Glutamatergic neuron (in vitro differentiated cells): ENCODE data around the gene DNAJB2. TPM values are rescaled to one million over a fixed set of nuclear protein-coding genes. Genes with fewer than 3 reads are reported as not detected.
"Not testable (repeated sequence)": the region's sequence is repeated elsewhere in the genome, so short reads cannot be mapped to it uniquely, and the experiment has no call there.

Source experiments
- DNase-seq: peaks from one replicate; pipeline ENCODE4 v3.0.0; 2022
- H3K27ac Mint-ChIP-seq: one replicate; pipeline ENCODE4 v1.8.0; 2020; ENCODE audit warnings: mild to moderate bottlenecking, mixed read lengths, inconsistent platforms; ENCODE audit not compliant: unreplicated experiment
- H3K27me3 Mint-ChIP-seq: one replicate; pipeline ENCODE4 v1.8.0; 2020; ENCODE audit warnings: mild to moderate bottlenecking, moderate library complexity, mixed read lengths, inconsistent platforms; ENCODE audit not compliant: unreplicated experiment
- H3K36me3 Mint-ChIP-seq: one replicate; pipeline ENCODE4 v1.8.0; 2020; ENCODE audit warnings: mild to moderate bottlenecking, mixed read lengths, inconsistent platforms; ENCODE audit not compliant: unreplicated experiment
- H3K4me1 Mint-ChIP-seq: one replicate; pipeline ENCODE4 v1.8.0; 2020; ENCODE audit warnings: mild to moderate bottlenecking, low read depth, mixed read lengths, inconsistent platforms; ENCODE audit not compliant: unreplicated experiment
- H3K4me3 Mint-ChIP-seq: one replicate; pipeline ENCODE4 v1.8.0; 2020; ENCODE audit warnings: mild to moderate bottlenecking, mixed read lengths, inconsistent platforms; ENCODE audit not compliant: unreplicated experiment
- H3K9me3 Mint-ChIP-seq: one replicate; pipeline ENCODE4 v1.8.0; 2020; ENCODE audit warnings: mild to moderate bottlenecking, moderate library complexity, mixed read lengths, inconsistent platforms; ENCODE audit not compliant: unreplicated experiment
- CTCF ChIP-seq: fragments of 200-600 bp; sonication (generic); IDR thresholded peaks from one replicate; pipeline ENCODE4 v1.5.0; 2021; ENCODE audit not compliant: partially characterized antibody, unreplicated experiment
- total RNA-seq: library from RNA; stranded (reverse); fragmentation: NEBNext Ultra II Directional; extraction: Animal tissue kit (Norgen Biotek cat#: 25700); gene quantifications from one replicate; pipeline ENCODE4 v1.2.1, GENCODE V29; 2021; ENCODE audit not compliant: unreplicated experiment

Gene DNAJB2
- total RNA-seq, 1 donor from 2014 or later = 124 TPM

DNA sequence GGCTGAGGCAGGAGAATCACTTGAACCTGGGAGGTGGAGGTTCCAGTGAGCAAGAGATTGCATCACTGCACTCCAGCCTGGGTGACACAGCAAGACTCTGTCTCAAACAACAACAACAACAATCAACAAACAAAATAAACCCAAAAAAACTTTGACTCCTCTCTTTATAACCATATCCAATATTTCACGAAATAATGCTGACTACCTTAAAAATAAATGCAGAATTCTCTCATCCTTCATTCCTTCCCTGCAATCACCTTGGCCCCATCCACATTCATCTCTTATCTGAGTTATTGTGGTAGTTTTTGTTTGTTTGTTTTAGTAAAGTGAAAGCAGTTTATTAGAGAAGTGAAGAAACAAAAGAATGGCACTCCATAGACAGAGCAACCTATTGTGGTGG is 26.9 kb downstream of the DNAJB2 start:
- H3K9me3 Mint-ChIP-seq = peaks cover 5% of the 10 kb centered on the region
- H3K27me3 Mint-ChIP-seq = peaks cover 3% of the 10 kb centered on the region
- H3K4me1 Mint-ChIP-seq = peaks cover 6% of the 10 kb centered on the region
- DNase-seq = no peak
- H3K4me3 Mint-ChIP-seq = peak overlapping the region; percentile 31
- peaks cover 12% of the 10 kb centered on the region for H3K36me3 Mint-ChIP-seq
- H3K27ac Mint-ChIP-seq = no peak overlapping the region
- TF ChIP-seq CTCF = no peak

DNA sequence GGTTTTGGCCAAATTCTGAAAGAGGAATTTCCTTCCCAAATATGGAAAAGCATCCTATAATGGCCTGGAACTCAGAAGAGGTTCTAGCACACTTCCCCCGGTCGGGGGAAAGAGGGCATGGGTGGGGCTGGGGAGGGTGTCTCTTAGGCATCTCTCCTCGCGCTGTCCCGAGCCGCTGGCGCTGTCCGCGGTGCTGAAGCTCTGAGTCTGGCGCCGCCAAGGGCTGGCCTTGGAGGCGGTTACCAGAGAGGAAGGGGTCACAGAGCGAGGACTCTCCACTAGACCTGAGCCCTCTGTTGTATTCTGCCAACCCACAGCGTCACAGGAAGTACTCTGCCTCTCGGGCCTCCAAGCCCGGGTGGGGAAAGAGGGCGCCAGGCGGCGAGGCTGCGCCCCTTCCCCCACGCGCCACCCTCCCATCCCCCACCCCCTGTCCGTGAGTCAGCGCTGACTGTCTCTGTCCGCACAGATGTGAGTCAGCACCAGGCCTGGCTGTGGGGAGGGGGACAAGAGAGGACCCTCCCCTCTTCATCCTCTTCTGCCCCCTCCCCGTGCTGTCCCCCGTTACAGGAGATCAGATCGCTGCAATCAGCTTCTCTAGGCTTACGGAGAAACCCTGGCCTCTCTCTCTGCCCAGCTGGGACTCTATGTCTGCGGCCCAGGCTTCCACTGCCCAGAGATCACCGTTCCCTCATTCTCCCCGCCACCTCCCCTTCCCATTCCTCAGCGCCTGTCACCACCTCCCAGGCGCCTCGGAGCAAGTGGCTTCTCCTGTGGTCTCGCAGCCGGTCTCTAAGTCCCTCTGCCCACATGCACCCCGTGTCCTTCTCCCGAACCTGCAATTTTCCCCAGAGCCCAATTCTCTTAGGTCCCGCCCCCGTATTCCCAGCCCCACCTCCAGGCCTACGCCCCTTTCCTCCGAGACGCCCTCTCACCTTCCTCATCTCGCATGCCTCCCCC is 29.3 kb downstream of the DNAJB2 start:
- H3K36me3 Mint-ChIP-seq = peaks cover 2% of the 10 kb centered on the region
- H3K4me1 Mint-ChIP-seq = peaks cover 6% of the 10 kb centered on the region
- peaks cover 5% of the 10 kb centered on the region for H3K9me3 Mint-ChIP-seq
- H3K27ac Mint-ChIP-seq = peak overlapping the region; percentile 96
- DNase-seq = peak; percentile 70
- no peak for TF ChIP-seq CTCF
- peak overlapping the region; percentile 96 for H3K4me3 Mint-ChIP-seq
- peaks cover 3% of the 10 kb centered on the region for H3K27me3 Mint-ChIP-seq

DNA sequence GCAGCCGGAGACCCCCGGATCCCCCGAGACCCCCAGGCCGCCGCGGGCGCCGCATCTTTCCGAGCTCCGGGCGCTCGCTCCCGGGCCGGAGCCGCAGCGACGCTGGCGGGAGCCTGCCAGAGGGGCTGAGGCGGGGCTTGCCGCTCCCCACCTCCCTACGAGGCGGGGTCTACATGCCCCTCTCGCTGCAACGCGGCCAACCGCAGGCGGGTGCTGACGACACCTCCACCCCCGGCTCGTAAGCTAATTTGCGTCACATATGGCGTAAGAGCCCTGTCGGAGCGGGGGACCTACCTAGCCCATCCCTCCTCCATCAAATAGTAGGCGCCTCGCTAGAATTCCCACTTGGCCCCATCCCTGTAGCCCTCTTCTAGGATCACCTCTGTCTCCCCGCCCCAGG is 30.1 kb downstream of the DNAJB2 start, which contains the start of gene PTPRN:
Gene PTPRN (minus strand): TSS at position 124 of the 400 bp plus-strand sequence. CDS start 69 bp downstream, at position 55.
- peaks cover 6% of the 10 kb centered on the region for H3K4me1 Mint-ChIP-seq
- no peaks in the 10 kb centered on the region for H3K36me3 Mint-ChIP-seq
- peaks cover 3% of the 10 kb centered on the region for H3K27me3 Mint-ChIP-seq
- peak; percentile 81 for DNase-seq
- peak within 1 kb of the TSS; percentile 96 for H3K4me3 Mint-ChIP-seq
- no peak for TF ChIP-seq CTCF
- peak within 1 kb of the TSS; percentile 96 for H3K27ac Mint-ChIP-seq
- peaks cover 5% of the 10 kb centered on the region for H3K9me3 Mint-ChIP-seq

- H3K27me3 Mint-ChIP-seq, H3K4me1 Mint-ChIP-seq, H3K27ac Mint-ChIP-seq: not testable (repeated sequence)
Measured at GRCh38 chr2:219312683-219313263, 33.6 kb downstream of the DNAJB2 start.

DNA sequence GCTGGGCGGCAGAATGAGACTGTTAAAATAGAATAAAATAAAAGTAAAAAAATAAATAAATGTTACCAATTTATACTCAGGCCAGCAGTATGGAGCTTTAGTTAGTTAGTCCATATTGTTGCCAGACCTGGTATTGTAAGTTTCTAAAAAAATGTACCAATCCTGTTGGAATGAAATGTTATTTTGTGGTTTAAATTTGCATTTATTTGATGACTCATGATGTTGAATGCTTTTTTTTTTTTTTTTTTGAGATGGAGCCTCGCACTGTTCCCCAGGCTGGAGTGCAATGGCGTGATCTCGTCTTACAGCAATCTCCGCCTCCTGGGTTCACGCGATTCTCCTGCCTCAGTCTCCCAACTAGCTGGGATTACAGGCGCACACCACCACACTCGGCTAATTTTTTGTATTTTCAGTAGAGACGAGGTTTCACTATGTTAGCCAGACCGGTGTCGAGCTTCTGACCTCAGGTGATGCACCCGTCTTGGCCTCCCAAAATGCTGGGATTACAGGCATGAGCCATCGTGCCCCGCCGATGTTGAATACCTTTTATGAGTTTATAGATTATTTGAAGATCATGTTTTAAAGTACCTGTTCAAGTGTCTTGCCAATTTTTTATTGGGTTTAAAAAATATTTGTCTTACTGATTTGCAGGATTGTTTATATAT is 35.8 kb downstream of the DNAJB2 start:
- DNase-seq = no peak
- H3K4me3 Mint-ChIP-seq = no peak overlapping the region
- H3K27me3 Mint-ChIP-seq = no peaks in the 10 kb centered on the region
- no peak for TF ChIP-seq CTCF
- H3K9me3 Mint-ChIP-seq = no peaks in the 10 kb centered on the region
- H3K36me3 Mint-ChIP-seq = no peaks in the 10 kb centered on the region
- no peaks in the 10 kb centered on the region for H3K4me1 Mint-ChIP-seq
- H3K27ac Mint-ChIP-seq = no peak overlapping the region

More at GRCh38 chr2:219312683-219313263, 33.6 kb downstream of the DNAJB2 start:
- not testable (repeated sequence) for H3K36me3 Mint-ChIP-seq, DNase-seq, H3K4me3 Mint-ChIP-seq, H3K9me3 Mint-ChIP-seq
